HepG2 (cell line): ENCODE results near the gene U2AF1L4. TPM values are rescaled to one million over a fixed set of nuclear protein-coding genes. Genes with fewer than 3 reads are reported as not detected.

Experiments
- ARNT2 ChIP-seq: sonication (generic); formaldehyde crosslinking; IDR thresholded peaks from 2 replicates; pipeline ENCODE4 v1.8.0; 2022; ENCODE audit warnings: mild to moderate bottlenecking, low read depth, missing genetic modification reagents, moderate library complexity
- ATF6 ChIP-seq: sonication (generic); formaldehyde crosslinking; conservative IDR thresholded peaks from 2 replicates; pipeline ENCODE4 v1.4.0; 2020; ENCODE audit warnings: missing genetic modification reagents
- BCL6 ChIP-seq: IDR thresholded peaks from 2 replicates; pipeline ENCODE4 v1.6.1; 2016; ENCODE audit warnings: missing genetic modification reagents, missing compliant biosample characterization
- FOXA3 ChIP-seq: IDR thresholded peaks from 2 replicates; pipeline ENCODE4 v1.6.1; 2016; ENCODE audit warnings: missing genetic modification reagents, missing compliant biosample characterization
- GABPB1 ChIP-seq: IDR thresholded peaks from 2 replicates; pipeline ENCODE4 v1.6.1; 2016; ENCODE audit warnings: mild to moderate bottlenecking, missing genetic modification reagents, moderate library complexity, missing compliant biosample characterization
- HMG20B ChIP-seq: conservative IDR thresholded peaks from 2 replicates; pipeline ENCODE4 v1.6.1; 2016; ENCODE audit warnings: missing genetic modification reagents, missing compliant biosample characterization
- HNRNPLL ChIP-seq: fragments of 200-400 bp; formaldehyde crosslinking; IDR thresholded peaks from 2 replicates; pipeline ENCODE4 v1.6.1; 2017; ENCODE audit warnings: mild to moderate bottlenecking, low read depth, low read length; ENCODE audit not compliant: poor library complexity, severe bottlenecking
- KDM5B ChIP-seq: sonication (generic); formaldehyde crosslinking; IDR thresholded peaks from 2 replicates; pipeline ENCODE4 v1.4.0; 2020; ENCODE audit warnings: missing genetic modification reagents, mild to moderate bottlenecking, borderline replicate concordance
- MZF1 ChIP-seq: sonication (generic); formaldehyde crosslinking; IDR thresholded peaks from 2 replicates; pipeline ENCODE4 v1.8.1; 2023; ENCODE audit warnings: mild to moderate bottlenecking, missing genetic modification reagents, borderline replicate concordance
- NPAS2 ChIP-seq: sonication (generic); formaldehyde crosslinking; IDR thresholded peaks from 2 replicates; pipeline ENCODE4 v1.8.0; 2022; ENCODE audit warnings: mild to moderate bottlenecking, missing genetic modification reagents, borderline replicate concordance
- RORA ChIP-seq: sonication (generic); formaldehyde crosslinking; IDR thresholded peaks from 2 replicates; pipeline ENCODE4 v1.5.0; 2020; ENCODE audit warnings: mild to moderate bottlenecking, missing genetic modification reagents, moderate library complexity
- ZFP1 ChIP-seq: IDR thresholded peaks from 2 replicates; pipeline ENCODE4 v1.6.1; 2016
- ZNF160 ChIP-seq: sonication (generic); formaldehyde crosslinking; IDR thresholded peaks from 2 replicates; pipeline ENCODE4 v1.8.0; 2022; ENCODE audit warnings: mild to moderate bottlenecking, inconsistent platforms, missing genetic modification reagents
- ZNF503 ChIP-seq: sonication (generic); formaldehyde crosslinking; IDR thresholded peaks from 2 replicates; pipeline ENCODE4 v1.4.0; 2020; ENCODE audit warnings: missing genetic modification reagents
- ZNF569 ChIP-seq: sonication (generic); formaldehyde crosslinking; IDR thresholded peaks from 2 replicates; pipeline ENCODE4 v1.5.0; 2020; ENCODE audit warnings: mild to moderate bottlenecking, missing genetic modification reagents, moderate library complexity, borderline replicate concordance
- ZNF687 ChIP-seq: sonication (generic); formaldehyde crosslinking; IDR thresholded peaks from 2 replicates; pipeline ENCODE4 v1.5.1; 2020; ENCODE audit warnings: mild to moderate bottlenecking, missing genetic modification reagents, moderate library complexity
- ZNF720 ChIP-seq: sonication (generic); formaldehyde crosslinking; IDR thresholded peaks from 2 replicates; pipeline ENCODE4 v1.4.0; 2020; ENCODE audit warnings: missing genetic modification reagents
- ZNF788 ChIP-seq: sonication (generic); formaldehyde crosslinking; IDR thresholded peaks from 2 replicates; pipeline ENCODE4 v1.5.0; 2020; ENCODE audit warnings: mild to moderate bottlenecking, missing genetic modification reagents, borderline replicate concordance
- ZSCAN25 ChIP-seq: sonication (generic); formaldehyde crosslinking; IDR thresholded peaks from 2 replicates; pipeline ENCODE4 v1.8.0; 2022; ENCODE audit warnings: mild to moderate bottlenecking, missing genetic modification reagents
- ZUFSP ChIP-seq: sonication (generic); formaldehyde crosslinking; IDR thresholded peaks from 2 replicates; pipeline ENCODE4 v1.9.0; 2021; ENCODE audit warnings: missing genetic modification reagents, mild to moderate bottlenecking, borderline replicate concordance
- polyA plus RNA-seq, 8 experiments: library from polyadenylated mRNA; depleted of rRNA in 3 of 8; stranded (reverse) in 7 of 8; unstranded in 1 of 8; fragments of >200 nt; fragmentation: Illumina TruSeq in 4 of 8; extraction: Trizol in 4 of 8; gene quantifications; 2 replicates each; pipeline versions ENCODE4 v1.2.1 to v1.2.3, GENCODE V29; 2011 to 2016; ENCODE audit warnings: low read depth in 4 of 8, missing spikeins in 1 of 8, mixed read lengths in 1 of 8; ENCODE audit not compliant: insufficient read depth in 1 of 8
- total RNA-seq, 5 experiments: library from RNA; depleted of rRNA; stranded (reverse); fragments of >200 nt; fragmentation: Illumina TruSeq; extraction: Trizol; gene quantifications; 2 replicates each; pipeline ENCODE4 v1.2.3, GENCODE V29; 2016; ENCODE audit warnings: low read depth in 1 of 5

U2AF1L4 gene
- total and polyA plus RNA-seq, 2 of the 13 experiments (the other 11 are each of a cell fraction or from before 2014, with no cell fraction given) = 7.9 to 15.4 TPM

GRCh38 chr19:35715981-35716800, 29.0 kb downstream of the U2AF1L4 start (continued):
- TF ChIP-seq ATF6 (0 out of 2 replicates have a peak, but pooled peaks have one; percentile 29), ZNF720 (CRISPR knock-in tag) (no peak), MZF1 (CRISPR knock-in tag) (no peak), ZNF687 (peak; percentile 98), ZNF788 (CRISPR knock-in tag) (no peak), ARNT2 (no peak), ZSCAN25 (no peak), ZUFSP (CRISPR knock-in tag) (no peak), ZFP1 (CRISPR knock-in tag) (no peak), HNRNPLL (no peak), FOXA3 (CRISPR knock-in tag) (no peak), KDM5B (CRISPR knock-in tag) (peak; percentile 66; the same call in 1 of the 2 replicates), GABPB1 (CRISPR knock-in tag) (peak; percentile 22; the same call in 1 of the 2 replicates), ZNF503 (CRISPR knock-in tag) (no peak), ZNF569 (CRISPR knock-in tag) (no peak), NPAS2 (CRISPR knock-in tag) (no peak), RORA (CRISPR knock-in tag) (no peak), ZNF160 (CRISPR knock-in tag) (no peak), BCL6 (CRISPR knock-in tag) (0 out of 2 replicates have a peak, but pooled peaks have one; percentile 44), HMG20B (CRISPR knock-in tag) (no peak)
